Retinal pigment epithelial cell (primary cell): ENCODE measurements around the gene EHMT1.

Source experiments
- DNase-seq: peaks from one replicate; pipeline ENCODE4 v3.0.0-alpha.2; 2010; ENCODE audit warnings: low read depth
- H3K4me3 ChIP-seq: 2 replicates; pipeline ENCODE4 v1.5.1; 2011; ENCODE audit warnings: mild to moderate bottlenecking, low read length, control low read depth, moderate library complexity
- TF ChIP-seq, protein P1 (sequence below): conservative IDR thresholded peaks from 2 replicates; pipeline ENCODE4 v1.5.1; 2011; ENCODE audit warnings: low read depth, low read length, control low read depth, inconsistent platforms

EHMT1 gene

DNA sequence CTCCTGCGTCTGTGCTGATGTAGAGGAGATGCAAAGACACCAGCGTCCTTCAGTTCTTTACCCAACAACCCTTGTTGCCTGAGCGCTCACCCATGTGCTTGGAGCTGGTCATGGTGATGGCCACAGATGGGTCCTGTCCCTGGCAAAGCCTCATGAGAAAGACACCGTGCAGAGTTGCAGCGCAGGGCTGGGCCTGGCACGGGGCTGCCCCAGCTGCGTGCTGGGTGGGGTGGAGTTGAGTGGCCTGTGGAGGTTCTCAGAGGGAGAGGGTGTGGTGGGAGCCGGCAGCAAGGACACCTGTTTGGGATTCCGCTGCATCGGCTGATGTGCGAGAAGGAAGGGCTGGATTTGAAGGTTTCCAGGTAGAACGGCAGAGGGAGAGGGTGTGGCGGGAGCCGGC is 133.6 kb downstream of the EHMT1 start:
- no peak overlapping the region for H3K4me3 ChIP-seq

DNA sequence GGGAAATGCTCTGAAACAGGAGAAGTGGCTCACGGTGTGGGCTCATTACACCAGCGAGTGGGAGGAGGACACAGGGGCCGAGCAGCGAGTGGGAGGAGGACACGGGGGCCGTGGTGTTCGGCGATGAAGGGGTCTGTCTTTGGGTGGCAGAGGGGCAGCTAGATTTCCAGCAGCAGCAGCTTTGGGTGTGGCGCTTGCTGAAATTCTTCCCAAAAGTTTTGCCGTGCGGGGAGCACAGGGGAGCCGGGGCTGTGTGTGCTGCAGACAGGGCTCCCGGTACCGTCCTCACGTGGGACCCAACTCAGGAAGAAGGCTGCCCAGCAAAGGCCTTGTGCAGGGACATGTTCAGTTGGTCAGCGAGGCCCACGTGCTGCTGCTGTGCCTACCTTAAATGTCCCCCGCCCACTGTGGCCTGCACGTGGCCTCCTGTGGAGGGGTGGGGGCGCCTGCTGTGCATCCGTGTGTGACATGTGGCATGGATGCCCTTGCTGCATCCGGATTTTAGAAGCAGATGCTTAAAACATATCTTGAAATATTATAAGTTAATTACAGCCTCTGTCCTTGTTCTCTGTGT is 134.5 kb downstream of the EHMT1 start:
- DNase-seq: no peak
- no peak overlapping the region for H3K4me3 ChIP-seq
- TF ChIP-seq, protein P1, sequence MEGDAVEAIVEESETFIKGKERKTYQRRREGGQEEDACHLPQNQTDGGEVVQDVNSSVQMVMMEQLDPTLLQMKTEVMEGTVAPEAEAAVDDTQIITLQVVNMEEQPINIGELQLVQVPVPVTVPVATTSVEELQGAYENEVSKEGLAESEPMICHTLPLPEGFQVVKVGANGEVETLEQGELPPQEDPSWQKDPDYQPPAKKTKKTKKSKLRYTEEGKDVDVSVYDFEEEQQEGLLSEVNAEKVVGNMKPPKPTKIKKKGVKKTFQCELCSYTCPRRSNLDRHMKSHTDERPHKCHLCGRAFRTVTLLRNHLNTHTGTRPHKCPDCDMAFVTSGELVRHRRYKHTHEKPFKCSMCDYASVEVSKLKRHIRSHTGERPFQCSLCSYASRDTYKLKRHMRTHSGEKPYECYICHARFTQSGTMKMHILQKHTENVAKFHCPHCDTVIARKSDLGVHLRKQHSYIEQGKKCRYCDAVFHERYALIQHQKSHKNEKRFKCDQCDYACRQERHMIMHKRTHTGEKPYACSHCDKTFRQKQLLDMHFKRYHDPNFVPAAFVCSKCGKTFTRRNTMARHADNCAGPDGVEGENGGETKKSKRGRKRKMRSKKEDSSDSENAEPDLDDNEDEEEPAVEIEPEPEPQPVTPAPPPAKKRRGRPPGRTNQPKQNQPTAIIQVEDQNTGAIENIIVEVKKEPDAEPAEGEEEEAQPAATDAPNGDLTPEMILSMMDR: no peak

More for the DNA sequence above, 133.6 kb downstream of the EHMT1 start:
- TF ChIP-seq, protein P1: no peak
- no peak for DNase-seq

DNA sequence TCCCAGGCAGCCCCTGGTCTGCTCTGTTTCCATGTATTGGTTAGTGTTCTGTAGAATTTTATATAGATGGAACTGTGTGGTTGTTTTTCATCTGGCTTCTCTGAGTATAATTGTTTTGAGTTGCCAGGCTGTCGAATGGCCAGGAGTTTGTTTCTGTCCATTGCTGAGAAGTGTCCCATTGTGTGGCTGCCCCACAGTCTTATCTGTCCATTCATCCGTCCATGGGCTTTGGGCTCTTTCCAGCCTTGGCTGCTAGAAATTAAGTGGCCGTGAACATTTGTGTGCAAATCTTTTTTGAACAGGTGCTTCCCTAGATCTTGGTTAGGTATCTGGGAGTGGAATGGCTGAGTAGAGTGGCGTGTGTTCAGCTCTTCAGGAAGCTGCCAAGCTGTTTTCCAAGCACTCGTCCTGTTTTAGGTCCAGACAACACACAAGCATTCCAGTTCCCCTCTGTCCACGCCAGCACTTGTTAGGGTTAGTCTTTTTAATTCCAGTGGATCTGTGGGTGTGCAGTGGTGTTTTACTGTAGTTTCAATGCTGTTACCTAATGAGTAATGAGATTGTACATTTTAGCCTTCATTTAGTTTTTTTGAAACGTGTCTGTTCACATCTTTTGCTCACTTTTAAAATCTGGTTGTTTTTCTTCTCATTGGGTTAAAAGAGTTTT is 136.6 kb downstream of the EHMT1 start:
- TF ChIP-seq, protein P1: no peak
- DNase-seq: no peak
- no peak overlapping the region for H3K4me3 ChIP-seq

DNA sequence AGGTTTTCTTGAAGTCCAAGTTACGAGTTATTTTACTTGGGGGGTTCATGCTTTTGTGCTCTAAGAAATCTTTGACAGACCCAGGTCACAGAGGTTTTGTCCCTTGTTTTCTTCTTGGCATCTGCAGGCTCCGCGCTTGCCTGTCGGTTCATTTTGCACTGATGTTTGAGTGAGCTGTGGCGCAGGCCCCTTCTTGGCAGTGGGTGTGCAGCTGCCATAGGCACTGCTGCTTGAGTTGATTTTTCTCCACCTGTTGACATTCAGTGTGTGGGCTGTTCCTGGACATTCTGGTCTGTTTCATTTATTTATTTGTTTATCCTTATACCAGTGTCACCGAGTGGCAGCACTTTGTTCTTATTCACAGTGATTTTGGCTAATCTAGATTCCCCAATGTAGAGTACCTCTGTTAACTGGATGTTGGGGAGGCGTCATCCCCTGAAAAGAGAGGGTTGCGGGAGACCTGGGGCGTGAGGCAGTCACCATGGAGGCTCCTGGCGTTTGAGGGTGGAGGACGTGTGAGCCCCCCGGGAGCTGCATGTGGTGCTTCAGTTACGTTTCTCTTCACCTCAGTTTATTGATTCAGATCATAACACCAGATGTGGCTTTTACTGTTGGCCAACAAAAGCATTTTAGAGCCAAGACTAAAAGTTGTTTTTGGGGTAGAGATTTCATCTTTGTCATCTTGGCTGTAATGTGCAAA is 137.4 kb downstream of the EHMT1 start:
- TF ChIP-seq, protein P1: no peak
- DNase-seq: no peak
- no peak overlapping the region for H3K4me3 ChIP-seq

DNA sequence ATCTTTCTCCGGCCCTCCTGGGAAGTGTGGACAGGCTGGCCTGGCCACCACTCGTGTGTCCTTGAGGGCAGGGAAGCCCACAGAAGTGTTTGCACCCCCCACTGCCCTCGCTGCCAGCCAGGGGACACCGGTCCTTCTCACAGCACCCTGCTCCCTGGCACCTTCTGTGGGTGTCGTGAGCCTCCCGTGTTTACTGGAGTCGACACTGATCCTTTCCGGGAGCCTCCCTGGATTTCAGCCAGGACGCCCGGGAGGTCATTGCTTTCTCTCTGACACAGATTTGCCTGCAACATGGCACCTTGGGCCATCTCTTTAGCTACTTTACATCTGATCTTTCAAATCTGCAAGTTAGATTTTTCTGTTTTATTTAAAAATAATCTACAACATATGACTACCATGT is 138.3 kb downstream of the EHMT1 start:
- no peak overlapping the region for H3K4me3 ChIP-seq
- DNase-seq: no peak
- TF ChIP-seq, protein P1: no peak

DNA sequence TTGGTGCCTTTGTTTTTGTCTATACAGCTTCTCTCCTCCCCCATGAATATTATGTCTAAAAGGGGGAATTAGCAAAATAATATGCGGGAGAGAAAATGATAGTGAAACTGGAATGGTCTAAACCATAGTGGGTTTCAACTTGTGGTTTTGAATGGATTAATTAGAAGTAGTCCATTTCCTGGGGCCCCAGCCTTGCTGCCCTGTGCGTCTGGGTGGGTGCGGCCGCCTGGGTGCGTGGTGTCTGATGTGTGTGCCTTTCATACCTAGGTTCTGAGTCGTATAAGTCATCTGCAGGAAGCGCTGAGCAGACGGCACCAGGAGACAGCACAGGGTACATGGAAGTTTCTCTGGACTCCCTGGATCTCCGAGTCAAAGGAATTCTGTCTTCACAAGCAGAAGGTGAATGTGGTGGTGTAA is 138.8 kb downstream of the EHMT1 start:
- TF ChIP-seq, protein P1: no peak
- no peak for DNase-seq
- no peak overlapping the region for H3K4me3 ChIP-seq

DNA sequence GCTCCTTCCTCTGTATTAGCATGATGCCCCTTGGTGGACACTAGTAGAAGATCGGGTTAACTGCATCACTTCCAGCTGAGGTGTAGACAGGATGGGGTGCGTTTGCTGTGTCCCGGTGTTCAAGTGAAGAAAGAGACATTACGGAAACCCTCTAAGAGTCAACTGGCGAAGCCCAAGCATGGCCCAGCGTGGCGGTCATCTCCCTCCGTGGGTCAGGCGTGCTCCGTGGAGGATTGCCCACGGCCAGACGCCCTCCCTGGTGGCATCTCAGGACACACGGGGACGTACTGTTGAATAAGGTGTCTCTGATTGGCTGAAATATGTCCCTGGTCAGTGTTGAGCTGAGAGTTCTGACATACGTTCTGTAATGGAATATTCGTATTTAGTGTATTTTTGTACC is 139.3 kb downstream of the EHMT1 start:
- no peak for DNase-seq
- H3K4me3 ChIP-seq: no peak overlapping the region
- TF ChIP-seq, protein P1: no peak
